ENCODE results near the gene CEP112.

DNA sequence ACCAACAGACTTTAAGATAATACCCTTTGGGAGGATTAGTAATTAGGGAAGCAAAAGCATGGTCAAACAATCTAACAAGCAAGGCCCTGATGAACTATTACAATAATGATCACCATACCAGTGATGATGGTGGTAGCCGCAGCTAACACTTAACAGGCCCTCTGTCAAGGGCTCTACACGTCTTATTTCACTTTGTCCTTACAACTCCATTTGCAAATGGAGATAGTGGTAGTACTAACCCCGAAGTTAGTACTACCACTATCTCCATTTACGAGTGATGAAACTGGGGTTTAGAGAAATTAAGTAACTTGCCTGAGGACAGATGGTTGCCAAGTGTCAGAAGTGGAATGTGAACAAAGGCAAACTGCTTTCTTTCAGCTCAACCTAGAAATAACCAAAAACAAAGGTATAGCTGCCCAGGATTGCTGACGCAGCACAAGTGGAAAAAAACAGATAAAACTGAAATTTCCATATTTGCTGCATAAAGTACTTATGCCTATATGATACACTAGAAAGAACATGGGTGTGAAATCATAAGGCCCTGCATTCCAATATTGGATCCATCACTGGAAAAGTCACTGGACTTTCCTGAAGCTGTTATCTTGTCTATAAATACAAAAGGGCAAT, 24.6 kb downstream of the CEP112 start:
- TF ChIP-seq CTCF (IDR thresholded peaks at IDR 0.05; ENCODE audit: insufficient read depth, low read length, poor library complexity, severe bottlenecking) (no peak), EZH2phosphoT487 (conservative IDR thresholded peaks at IDR 0.05; ENCODE audit: low read length) (no peak)

Measured in SU-DHL-6 (cell line).